Measurements from ENCODE around the gene PCDHB12. TPM values are rescaled to one million over a fixed set of nuclear protein-coding genes. Genes with fewer than 3 reads are reported as not detected.
"Not testable (repeated sequence)": the region's sequence is repeated elsewhere in the genome, so short reads cannot be mapped to it uniquely, and the experiment has no call there.

The PCDHB12 gene
- total and polyA plus RNA-seq, 3 experiments from 2014 or later = not detected

DNA sequence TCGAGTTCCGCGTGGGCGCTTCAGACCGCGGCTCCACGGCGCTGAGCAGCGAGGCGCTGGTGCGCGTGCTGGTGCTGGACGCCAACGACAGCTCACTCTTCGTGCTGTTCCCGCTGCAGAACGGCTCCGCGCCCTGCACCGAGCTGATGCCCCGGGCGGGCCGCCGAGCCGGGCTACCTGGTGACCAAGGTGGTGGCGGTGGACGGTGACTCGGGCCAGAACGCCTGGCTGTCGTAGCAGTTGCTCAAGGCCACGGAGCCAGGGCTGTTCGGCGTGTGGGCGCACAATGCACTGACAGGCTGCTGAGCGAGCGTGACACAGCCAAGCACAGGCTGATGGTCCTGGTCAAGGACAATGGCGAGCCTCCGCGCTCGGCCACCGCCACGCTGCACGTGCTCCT, 33.0 kb downstream of the PCDHB12 start:
- Mint-ChIP-seq H3K36me3 (peaks cover 4 to 22% (median 8%) of the 10 kb centered on the region in 3 donors), H3K4me1 (peaks cover 1 to 5% (median 3%) of the 10 kb centered on the region in 3 donors), H3K9me3 (peaks cover 58 to 81% (median 77%) of the 10 kb centered on the region in 5 donors), H3K27ac (no peak overlapping the region), H3K27me3 (peaks cover 39 to 60% of the 10 kb centered on the region in 2 donors), H3K4me3 (no peak overlapping the region)
- H3K9me3 ChIP-seq (ENCODE audit: low read length) = peaks cover 20% of the 10 kb centered on the region
- no peaks in the 10 kb centered on the region for H3K36me3 ChIP-seq (ENCODE audit: insufficient read depth, low read length)
- POLR2A ChIA-PET = no interaction called here
- H3K4me1 ChIP-seq (ENCODE audit: insufficient read depth, low read length) = no peaks in the 10 kb centered on the region
- H3K27ac ChIP-seq (ENCODE audit: low read depth, low read length) = no peak overlapping the region
- CTCF ChIA-PET = no interaction called here
- peaks cover 3% of the 10 kb centered on the region for H3K27me3 ChIP-seq (ENCODE audit: insufficient read depth, low read length, poor library complexity, severe bottlenecking)
- DNase-seq = no peak
- no peak overlapping the region for H3K4me3 ChIP-seq (ENCODE audit: low read length)

DNA sequence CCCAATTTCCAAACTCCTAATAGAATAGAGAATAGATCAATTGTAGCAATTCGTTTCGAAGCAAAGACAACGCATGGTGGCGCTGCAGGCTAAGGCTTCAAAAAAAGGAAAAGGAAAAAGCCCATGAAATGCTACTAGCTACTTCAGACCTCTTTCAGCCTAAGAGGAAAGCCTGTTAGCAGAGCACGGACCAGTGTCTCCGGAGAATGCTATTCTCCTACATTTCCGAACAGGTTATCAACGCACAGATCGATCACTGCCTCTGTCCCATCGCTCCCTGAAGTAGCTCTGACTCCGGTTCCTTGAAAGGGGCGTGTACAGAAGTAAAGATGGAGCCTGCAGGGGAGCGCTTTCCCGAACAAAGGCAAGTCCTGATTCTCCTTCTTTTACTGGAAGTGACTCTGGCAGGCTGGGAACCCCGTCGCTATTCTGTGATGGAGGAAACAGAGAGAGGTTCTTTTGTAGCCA, 36.8 kb downstream of the PCDHB12 start, which contains the start of gene PCDHB15:
Gene PCDHB15, plus strand, starts transcription at position 146 of the 468 bp plus-strand sequence. Its CDS starts 184 bp downstream, at position 330.
- H3K4me3 Mint-ChIP-seq = peak within 1 kb of the TSS in 4 of 7 donors; percentile 29 to 62 (median 48)
- H3K27me3 Mint-ChIP-seq = peaks cover 21 to 37% of the 10 kb centered on the region in 2 donors
- H3K36me3 Mint-ChIP-seq = peaks cover 0 to 38% (median 15%) of the 10 kb centered on the region in 3 donors
- H3K4me1 Mint-ChIP-seq = peaks cover 1 to 5% (median 3%) of the 10 kb centered on the region in 3 donors
- no peaks in the 10 kb centered on the region for H3K36me3 ChIP-seq (ENCODE audit: insufficient read depth, low read length)
- ChIA-PET POLR2A (no interaction called here), CTCF (interaction anchor here (0.7 to 2.0 kb wide), 2 partner anchors 75 to 319 kb away, joined by 3 to 5 read pairs; partner anchors contain the start of gene TAF7)
- H3K4me1 ChIP-seq (ENCODE audit: insufficient read depth, low read length) = no peaks in the 10 kb centered on the region
- no peak within 1 kb of the TSS for H3K27ac ChIP-seq (ENCODE audit: low read depth, low read length)
- peaks cover 65 to 83% (median 82%) of the 10 kb centered on the region in 5 donors for H3K9me3 Mint-ChIP-seq
- peak in 1 of 5 donors; percentile 6 for DNase-seq
- peak within 1 kb of the TSS in 1 of 8 donors; percentile 10 for H3K27ac Mint-ChIP-seq
- H3K27me3 ChIP-seq (ENCODE audit: insufficient read depth, low read length, poor library complexity, severe bottlenecking) = no peaks in the 10 kb centered on the region
- no peak within 1 kb of the TSS for H3K4me3 ChIP-seq (ENCODE audit: low read length)
- H3K9me3 ChIP-seq (ENCODE audit: low read length) = peaks cover 22% of the 10 kb centered on the region

GRCh38 chr5:141246971-141247370, 38.5 kb downstream of the PCDHB12 start:
- H3K9me3 Mint-ChIP-seq = peaks cover 61 to 87% (median 86%) of the 10 kb centered on the region in 5 donors
- H3K4me1 Mint-ChIP-seq; DNase-seq; POLR2A ChIA-PET; H3K4me3 ChIP-seq (ENCODE audit: low read length); H3K36me3 ChIP-seq (ENCODE audit: insufficient read depth, low read length); H3K4me1 ChIP-seq (ENCODE audit: insufficient read depth, low read length); H3K27ac Mint-ChIP-seq; H3K4me3 Mint-ChIP-seq; CTCF ChIA-PET; H3K27me3 ChIP-seq (ENCODE audit: insufficient read depth, low read length, poor library complexity, severe bottlenecking); H3K27ac ChIP-seq (ENCODE audit: low read depth, low read length): not testable (repeated sequence)
- H3K9me3 ChIP-seq (ENCODE audit: low read length) = peaks cover 22% of the 10 kb centered on the region
- H3K27me3 Mint-ChIP-seq = peaks cover 17 to 26% of the 10 kb centered on the region in 2 donors
- H3K36me3 Mint-ChIP-seq = peaks cover 0 to 29% (median 13%) of the 10 kb centered on the region in 3 donors

DNA sequence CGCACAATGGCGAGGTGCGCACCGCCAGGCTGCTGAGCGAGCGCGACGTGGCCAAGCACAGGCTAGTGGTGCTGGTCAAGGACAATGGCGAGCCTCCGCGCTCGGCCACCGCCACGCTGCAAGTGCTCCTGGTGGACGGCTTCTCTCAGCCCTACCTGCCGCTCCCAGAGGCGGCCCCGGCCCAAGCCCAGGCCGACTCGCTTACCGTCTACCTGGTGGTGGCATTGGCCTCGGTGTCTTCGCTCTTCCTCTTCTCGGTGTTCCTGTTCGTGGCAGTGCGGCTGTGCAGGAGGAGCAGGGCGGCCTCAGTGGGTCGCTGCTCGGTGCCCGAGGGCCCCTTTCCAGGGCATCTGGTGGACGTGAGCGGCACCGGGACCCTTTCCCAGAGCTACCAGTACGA, 38.9 kb downstream of the PCDHB12 start:
- DNase-seq; POLR2A ChIA-PET; H3K27ac Mint-ChIP-seq; H3K27me3 ChIP-seq (ENCODE audit: insufficient read depth, low read length, poor library complexity, severe bottlenecking); H3K27ac ChIP-seq (ENCODE audit: low read depth, low read length); H3K36me3 ChIP-seq (ENCODE audit: insufficient read depth, low read length); H3K4me1 Mint-ChIP-seq; H3K4me1 ChIP-seq (ENCODE audit: insufficient read depth, low read length); CTCF ChIA-PET; H3K4me3 ChIP-seq (ENCODE audit: low read length): not testable (repeated sequence)
- Mint-ChIP-seq H3K27me3 (peaks cover 17 to 23% of the 10 kb centered on the region in 2 donors), H3K9me3 (peaks cover 60 to 86% (median 85%) of the 10 kb centered on the region in 5 donors), H3K36me3 (peaks cover 0 to 26% (median 13%) of the 10 kb centered on the region in 3 donors), H3K4me3 (peak overlapping the region in 1 of 7 donors; percentile 38)
- H3K9me3 ChIP-seq (ENCODE audit: low read length) = peaks cover 22% of the 10 kb centered on the region

DNA sequence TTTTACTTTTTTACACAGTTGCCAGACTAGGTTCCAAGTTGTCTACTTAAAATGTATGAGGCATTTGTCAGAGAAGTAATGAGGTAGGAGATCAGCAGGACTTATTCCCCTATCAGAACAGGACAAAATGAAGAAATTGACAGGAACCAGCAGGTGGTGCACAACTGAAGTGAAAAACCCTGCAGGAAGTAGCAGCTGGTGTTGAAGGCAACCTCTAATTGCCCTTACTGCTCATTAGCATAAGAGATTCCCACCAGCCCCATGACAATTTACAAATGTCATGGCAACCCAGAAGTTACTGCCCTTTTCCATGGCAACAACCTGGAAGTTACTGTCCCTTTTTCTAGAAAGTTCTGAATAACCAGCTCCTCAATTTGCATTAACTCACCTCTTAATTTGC, 42.1 kb downstream of the PCDHB12 start:
- H3K27me3 Mint-ChIP-seq = peaks cover 0 to 4% of the 10 kb centered on the region in 2 donors
- POLR2A ChIA-PET = no interaction called here
- no peaks in the 10 kb centered on the region for H3K4me1 Mint-ChIP-seq
- DNase-seq = no peak
- Histone ChIP-seq H3K4me3 (ENCODE audit: low read length) (no peak overlapping the region), H3K27me3 (ENCODE audit: insufficient read depth, low read length, poor library complexity, severe bottlenecking) (no peaks in the 10 kb centered on the region), H3K36me3 (ENCODE audit: insufficient read depth, low read length) (no peaks in the 10 kb centered on the region), H3K4me1 (ENCODE audit: insufficient read depth, low read length) (no peaks in the 10 kb centered on the region), H3K27ac (ENCODE audit: low read depth, low read length) (no peak overlapping the region), H3K9me3 (ENCODE audit: low read length) (peaks cover 22% of the 10 kb centered on the region)
- no peak overlapping the region for H3K4me3 Mint-ChIP-seq
- CTCF ChIA-PET = no interaction called here
- H3K36me3 Mint-ChIP-seq = peaks cover 5 to 31% (median 7%) of the 10 kb centered on the region in 3 donors
- peaks cover 62 to 88% (median 84%) of the 10 kb centered on the region in 5 donors for H3K9me3 Mint-ChIP-seq
- H3K27ac Mint-ChIP-seq = no peak overlapping the region

DNA sequence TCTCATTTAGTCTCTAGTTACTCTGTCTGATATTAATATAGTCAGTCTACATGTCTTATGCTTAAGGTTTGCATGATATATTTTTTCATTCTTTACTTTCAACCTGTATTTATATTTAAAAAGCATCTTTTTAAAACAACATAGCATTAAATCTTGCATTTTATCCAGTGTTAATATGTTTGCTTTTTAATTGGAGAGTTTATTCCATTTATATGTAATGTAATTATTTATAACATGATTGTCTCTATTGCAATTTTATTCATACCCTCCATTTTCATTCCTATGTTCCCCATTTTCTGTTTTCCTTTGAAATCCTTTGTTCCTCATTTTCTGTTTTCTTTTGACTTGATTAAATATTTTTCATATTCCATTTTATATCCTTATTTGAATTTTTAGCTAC, 49.9 kb downstream of the PCDHB12 start:
- Mint-ChIP-seq H3K27me3 (no peaks in the 10 kb centered on the region), H3K36me3 (peaks cover 7 to 43% (median 22%) of the 10 kb centered on the region in 3 donors), H3K4me3 (no peak overlapping the region), H3K9me3 (peaks cover 77 to 98% (median 94%) of the 10 kb centered on the region in 5 donors), H3K27ac (no peak overlapping the region), H3K4me1 (no peaks in the 10 kb centered on the region)
- CTCF ChIA-PET = no interaction called here
- POLR2A ChIA-PET = interaction anchor here (0.6 kb wide), 1 partner anchor 260 kb away, joined by 3 read pairs; no protein-coding TSS in a partner anchor
- H3K36me3 ChIP-seq (ENCODE audit: insufficient read depth, low read length) = no peaks in the 10 kb centered on the region
- peaks cover 38% of the 10 kb centered on the region for H3K9me3 ChIP-seq (ENCODE audit: low read length)
- DNase-seq = no peak
- no peaks in the 10 kb centered on the region for H3K27me3 ChIP-seq (ENCODE audit: insufficient read depth, low read length, poor library complexity, severe bottlenecking)
- no peaks in the 10 kb centered on the region for H3K4me1 ChIP-seq (ENCODE audit: insufficient read depth, low read length)
- H3K4me3 ChIP-seq (ENCODE audit: low read length) = no peak overlapping the region
- no peak overlapping the region for H3K27ac ChIP-seq (ENCODE audit: low read depth, low read length)

- Histone ChIP-seq H3K27ac (ENCODE audit: low read depth, low read length) (no peak overlapping the region), H3K36me3 (ENCODE audit: insufficient read depth, low read length) (no peaks in the 10 kb centered on the region), H3K9me3 (ENCODE audit: low read length) (peaks cover 36% of the 10 kb centered on the region), H3K4me3 (ENCODE audit: low read length) (no peak overlapping the region), H3K27me3 (ENCODE audit: insufficient read depth, low read length, poor library complexity, severe bottlenecking) (no peaks in the 10 kb centered on the region), H3K4me1 (ENCODE audit: insufficient read depth, low read length) (no peaks in the 10 kb centered on the region)
- POLR2A ChIA-PET = no interaction called here
- no peak for DNase-seq
- CTCF ChIA-PET = no interaction called here
- Mint-ChIP-seq H3K36me3 (peaks cover 8 to 40% (median 24%) of the 10 kb centered on the region in 3 donors), H3K27me3 (no peaks in the 10 kb centered on the region), H3K4me1 (no peaks in the 10 kb centered on the region), H3K4me3 (no peak overlapping the region), H3K27ac (no peak overlapping the region), H3K9me3 (peaks cover 75 to 98% (median 94%) of the 10 kb centered on the region in 5 donors)
Measured at GRCh38 chr5:141258948-141259347, 50.4 kb downstream of the PCDHB12 start.

DNA sequence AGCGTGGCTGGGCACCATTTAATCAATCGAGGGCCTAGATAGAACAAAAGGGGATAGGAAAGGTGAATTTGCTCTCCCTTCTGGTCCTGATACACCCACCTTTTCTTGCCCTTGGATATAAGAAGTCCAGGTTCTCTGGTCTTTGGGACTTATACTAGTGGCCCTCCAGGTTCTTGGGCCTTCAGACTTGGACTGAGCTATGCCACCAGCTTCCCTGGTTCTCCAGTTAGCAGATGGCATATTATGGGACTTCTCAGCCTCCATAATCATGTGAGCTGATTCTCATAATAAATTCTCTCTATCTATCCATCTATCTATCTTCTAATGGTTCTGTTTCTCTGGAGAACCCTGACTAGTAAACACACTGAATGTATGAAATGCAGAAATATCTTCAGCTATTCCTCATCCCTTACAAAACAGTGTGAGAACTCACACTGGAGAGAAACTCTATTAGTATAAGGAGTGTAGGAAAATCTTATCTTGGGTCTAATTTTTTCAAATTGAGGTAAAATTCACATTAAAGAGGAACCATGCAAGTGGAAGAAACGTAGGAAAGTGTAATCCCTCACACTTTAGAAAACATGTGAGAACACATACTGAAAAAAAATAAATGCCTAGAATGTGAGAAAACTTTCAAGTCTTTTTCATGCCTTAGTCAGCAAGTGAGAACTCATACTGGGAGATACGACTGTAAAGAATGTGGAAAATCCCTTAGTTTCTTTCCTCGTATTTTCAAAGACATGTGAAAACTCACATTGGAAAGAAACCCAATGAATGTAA, 52.1 kb downstream of the PCDHB12 start:
- Histone ChIP-seq H3K27ac (ENCODE audit: low read depth, low read length) (no peak overlapping the region), H3K27me3 (ENCODE audit: insufficient read depth, low read length, poor library complexity, severe bottlenecking) (no peaks in the 10 kb centered on the region), H3K9me3 (ENCODE audit: low read length) (peaks cover 48% of the 10 kb centered on the region), H3K36me3 (ENCODE audit: insufficient read depth, low read length) (no peaks in the 10 kb centered on the region), H3K4me3 (ENCODE audit: low read length) (no peak overlapping the region), H3K4me1 (ENCODE audit: insufficient read depth, low read length) (no peaks in the 10 kb centered on the region)
- DNase-seq = no peak
- H3K4me3 Mint-ChIP-seq = no peak overlapping the region
- no peaks in the 10 kb centered on the region for H3K4me1 Mint-ChIP-seq
- ChIA-PET CTCF (interaction anchor here (1.4 kb wide), 1 partner anchor 10 kb away, joined by 3 read pairs; no protein-coding TSS in a partner anchor), POLR2A (no interaction called here)
- H3K27ac Mint-ChIP-seq = no peak overlapping the region
- no peaks in the 10 kb centered on the region for H3K27me3 Mint-ChIP-seq
- peaks cover 4 to 33% (median 33%) of the 10 kb centered on the region in 3 donors for H3K36me3 Mint-ChIP-seq
- H3K9me3 Mint-ChIP-seq = peaks cover 71 to 98% (median 91%) of the 10 kb centered on the region in 5 donors
